Thoracic aorta (tissue), 2 donors: ENCODE results near the gene PLCL2. TPM values are rescaled to one million over a fixed set of nuclear protein-coding genes. Genes with fewer than 3 reads are reported as not detected.
"Not testable (repeated sequence)": the region's sequence is repeated elsewhere in the genome, so short reads cannot be mapped to it uniquely, and the experiment has no call there.

Experiments used
- ATAC-seq: fragments of 150-250 bp; one replicate; pipeline ENCODE4 v1.8.0; 2017; ENCODE audit warnings: low read depth; ENCODE audit not compliant: insufficient number of reproducible peaks, low FRiP score
- DNase-seq: peaks from one replicate; pipeline ENCODE4 v3.0.0-alpha.2; 2020; ENCODE audit warnings: low spot score
- H3K27ac ChIP-seq, 2 donors: fragments of 200-600 bp; sonication (generic); 1 replicate in 1 of 2; 2 replicates in 1 of 2; pipeline ENCODE4 v1.5.1; 2016; ENCODE audit warnings: mild to moderate bottlenecking in 2 of 2, moderate library complexity in 2 of 2
- H3K27me3 ChIP-seq: fragments of 200-600 bp; sonication (generic); replicated peaks from 2 replicates; pipeline ENCODE4 v1.6.0; 2016; ENCODE audit warnings: mild to moderate bottlenecking; ENCODE audit not compliant: insufficient read depth
- H3K36me3 ChIP-seq: fragments of 200-600 bp; sonication (generic); one replicate; pipeline ENCODE4 v1.5.1; 2016
- H3K4me1 ChIP-seq, 2 donors: fragments of 200-600 bp; sonication (generic); 1 replicate in 1 of 2; 2 replicates in 1 of 2; pipeline versions ENCODE4 v1.5.1 to v1.6.0; 2016; ENCODE audit warnings: low read depth in 2 of 2, mild to moderate bottlenecking in 1 of 2; ENCODE audit not compliant: control insufficient read depth in 1 of 2
- H3K4me3 ChIP-seq: fragments of 200-600 bp; sonication (generic); 2 replicates; pipeline ENCODE4 v1.5.1; 2016; ENCODE audit warnings: mild to moderate bottlenecking
- H3K9me3 ChIP-seq: fragments of 200-600 bp; sonication (generic); 2 replicates; pipeline ENCODE4 v1.5.1; 2016
- total RNA-seq, 2 donors: library from RNA; depleted of rRNA; stranded (reverse); fragments of >200 nt; gene quantifications; one replicate each; pipeline versions ENCODE4 v1.1.0 to v1.2.3, GENCODE V29; 2016
- TF ChIP-seq, protein P1 (sequence below): fragments of 200-600 bp; sonication (generic); IDR thresholded peaks from one replicate; pipeline ENCODE4 v1.5.1; 2019; ENCODE audit warnings: antibody characterized with exemption

PLCL2 gene
- total RNA-seq, 2 donors from 2014 or later: 6.9 to 17.1 TPM

DNA sequence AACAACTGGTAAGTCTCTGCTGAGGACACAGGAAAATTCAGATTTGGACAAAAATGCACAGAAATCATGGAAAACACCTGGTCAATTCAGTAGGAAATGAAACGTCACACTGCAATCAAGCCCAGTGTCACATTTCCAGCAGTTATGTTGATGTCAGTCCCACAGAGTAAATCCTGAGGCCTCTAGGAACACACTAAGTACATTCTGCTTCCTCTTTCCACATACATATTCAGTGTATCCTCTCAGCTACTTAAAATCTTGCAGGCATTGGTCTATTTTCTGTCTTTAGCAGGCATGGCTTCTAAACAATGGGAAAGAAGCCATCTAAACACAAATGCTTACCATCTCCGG lies 207.8 kb downstream of the PLCL2 start:
- no peak for DNase-seq
- no peak overlapping the region for H3K27ac ChIP-seq
- no peaks in the 10 kb centered on the region for H3K36me3 ChIP-seq
- no peak for ATAC-seq
- TF ChIP-seq, protein P1, sequence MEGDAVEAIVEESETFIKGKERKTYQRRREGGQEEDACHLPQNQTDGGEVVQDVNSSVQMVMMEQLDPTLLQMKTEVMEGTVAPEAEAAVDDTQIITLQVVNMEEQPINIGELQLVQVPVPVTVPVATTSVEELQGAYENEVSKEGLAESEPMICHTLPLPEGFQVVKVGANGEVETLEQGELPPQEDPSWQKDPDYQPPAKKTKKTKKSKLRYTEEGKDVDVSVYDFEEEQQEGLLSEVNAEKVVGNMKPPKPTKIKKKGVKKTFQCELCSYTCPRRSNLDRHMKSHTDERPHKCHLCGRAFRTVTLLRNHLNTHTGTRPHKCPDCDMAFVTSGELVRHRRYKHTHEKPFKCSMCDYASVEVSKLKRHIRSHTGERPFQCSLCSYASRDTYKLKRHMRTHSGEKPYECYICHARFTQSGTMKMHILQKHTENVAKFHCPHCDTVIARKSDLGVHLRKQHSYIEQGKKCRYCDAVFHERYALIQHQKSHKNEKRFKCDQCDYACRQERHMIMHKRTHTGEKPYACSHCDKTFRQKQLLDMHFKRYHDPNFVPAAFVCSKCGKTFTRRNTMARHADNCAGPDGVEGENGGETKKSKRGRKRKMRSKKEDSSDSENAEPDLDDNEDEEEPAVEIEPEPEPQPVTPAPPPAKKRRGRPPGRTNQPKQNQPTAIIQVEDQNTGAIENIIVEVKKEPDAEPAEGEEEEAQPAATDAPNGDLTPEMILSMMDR: no peak
- no peak overlapping the region for H3K4me3 ChIP-seq
- H3K9me3 ChIP-seq: no peaks in the 10 kb centered on the region
- H3K4me1 ChIP-seq: peaks cover 28 to 35% of the 10 kb centered on the region in 2 donors
- H3K27me3 ChIP-seq: no peaks in the 10 kb centered on the region

DNA sequence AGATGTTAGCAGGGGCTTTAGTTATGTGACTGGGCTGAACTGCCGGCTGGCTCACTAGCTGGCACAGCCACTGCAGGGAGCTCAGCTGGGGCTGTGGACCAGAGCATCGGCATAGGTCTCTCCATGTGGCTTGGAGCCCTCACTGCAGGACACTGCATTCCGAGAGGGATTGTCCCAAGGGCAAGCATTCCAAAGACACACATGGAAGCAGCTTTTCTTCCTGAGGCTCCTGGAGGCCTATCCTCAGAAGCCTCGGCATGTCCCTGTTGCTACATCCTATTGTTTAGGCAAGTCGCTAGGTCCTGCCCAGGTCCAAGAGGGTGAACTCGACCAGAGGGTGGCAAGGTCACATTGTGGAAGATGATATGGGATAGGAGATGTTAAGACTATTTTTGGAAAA lies 209.8 kb downstream of the PLCL2 start:
- H3K4me3 ChIP-seq: no peak overlapping the region
- H3K27me3 ChIP-seq: no peaks in the 10 kb centered on the region
- TF ChIP-seq, protein P1: no peak
- H3K9me3 ChIP-seq: no peaks in the 10 kb centered on the region
- DNase-seq (no peak), ATAC-seq (no peak)
- H3K27ac ChIP-seq: no peak overlapping the region
- no peaks in the 10 kb centered on the region for H3K36me3 ChIP-seq
- H3K4me1 ChIP-seq: peaks cover 11 to 18% of the 10 kb centered on the region in 2 donors

DNA sequence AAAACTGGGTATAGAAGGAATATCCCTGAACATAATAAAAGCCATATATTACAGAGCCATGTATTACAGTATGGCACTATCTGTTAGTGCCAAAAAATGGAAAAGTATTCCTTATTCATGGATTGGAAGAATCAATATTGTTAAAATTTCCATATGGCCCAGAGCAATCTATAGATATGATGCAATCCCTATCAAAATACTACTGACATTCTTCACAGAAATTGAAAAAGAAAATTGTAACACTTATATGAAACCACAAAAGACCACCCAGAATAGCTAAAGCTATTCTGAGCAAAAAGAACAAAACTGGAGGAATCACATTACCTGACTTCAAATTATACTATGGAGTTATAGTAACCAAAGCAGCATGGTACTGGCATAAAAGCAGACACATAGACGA lies 218.8 kb downstream of the PLCL2 start:
- no peaks in the 10 kb centered on the region for H3K4me1 ChIP-seq
- ATAC-seq (no peak), DNase-seq (no peak)
- H3K27ac ChIP-seq: no peak overlapping the region
- no peaks in the 10 kb centered on the region for H3K36me3 ChIP-seq
- H3K9me3 ChIP-seq: no peaks in the 10 kb centered on the region
- H3K27me3 ChIP-seq: no peaks in the 10 kb centered on the region
- H3K4me3 ChIP-seq: no peak overlapping the region
- TF ChIP-seq, protein P1: no peak

DNA sequence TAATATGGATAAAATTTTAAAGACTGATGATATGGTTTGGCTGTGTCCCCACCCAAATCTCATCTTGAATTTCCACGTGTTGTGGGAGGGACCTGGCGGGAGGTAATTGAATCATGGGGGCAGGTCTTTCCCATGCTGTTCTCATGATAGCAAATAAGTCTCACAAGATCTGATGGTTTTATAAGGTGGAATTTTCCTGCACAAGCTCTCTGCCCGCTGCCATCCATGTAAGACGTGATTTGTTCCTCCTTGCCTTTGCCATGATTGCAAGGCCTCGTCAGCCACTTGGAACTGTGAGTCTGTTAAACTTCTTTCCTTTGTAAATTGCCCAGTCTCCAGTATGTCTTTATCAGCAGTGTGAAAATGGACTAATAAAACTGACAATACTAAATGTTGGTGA lies 222.0 kb downstream of the PLCL2 start:
- not testable (repeated sequence) for H3K27ac ChIP-seq, H3K27me3 ChIP-seq, ATAC-seq, H3K36me3 ChIP-seq, DNase-seq, H3K9me3 ChIP-seq, H3K4me1 ChIP-seq, H3K4me3 ChIP-seq

DNA sequence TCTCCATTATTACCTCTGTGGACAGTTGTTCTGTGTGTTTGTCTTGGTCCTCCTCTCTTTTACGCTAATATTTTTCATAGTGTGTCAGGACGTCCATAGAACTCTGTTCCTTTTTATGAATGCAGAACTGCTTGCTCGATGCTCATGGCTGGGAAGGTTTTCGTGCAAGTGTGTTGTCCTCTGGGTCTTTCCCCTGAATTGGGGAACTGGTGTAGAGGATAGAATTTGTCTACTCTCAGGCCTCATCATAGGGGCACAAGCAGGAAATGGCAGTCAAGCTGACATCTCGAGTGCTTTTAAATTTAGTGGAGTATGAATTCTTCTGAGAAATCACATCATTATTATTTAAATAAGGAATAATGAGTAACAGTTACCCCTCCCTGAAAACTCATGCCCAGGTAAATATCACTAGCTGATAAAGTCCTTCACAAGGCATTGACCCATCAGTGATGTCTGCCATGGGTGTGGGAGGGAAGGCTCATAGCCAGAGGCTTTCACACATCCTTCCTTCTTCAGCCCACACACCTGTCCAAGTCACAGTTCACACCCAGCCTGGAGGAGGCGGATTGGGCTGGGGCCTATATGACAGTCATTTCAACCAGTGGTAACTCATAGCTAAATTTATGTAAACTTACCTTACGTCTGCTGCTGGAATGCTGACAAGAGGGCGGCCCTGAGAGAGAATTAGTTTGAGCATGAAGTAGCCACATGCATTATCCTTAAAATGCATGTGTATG lies 226.1 kb downstream of the PLCL2 start:
- Histone ChIP-seq H3K27ac (no peak overlapping the region), H3K4me3 (no peak overlapping the region), H3K36me3 (no peaks in the 10 kb centered on the region), H3K9me3 (no peaks in the 10 kb centered on the region), H3K27me3 (no peaks in the 10 kb centered on the region), H3K4me1 (no peaks in the 10 kb centered on the region)
- ATAC-seq: no peak
- TF ChIP-seq, protein P1: no peak
- DNase-seq: no peak

DNA sequence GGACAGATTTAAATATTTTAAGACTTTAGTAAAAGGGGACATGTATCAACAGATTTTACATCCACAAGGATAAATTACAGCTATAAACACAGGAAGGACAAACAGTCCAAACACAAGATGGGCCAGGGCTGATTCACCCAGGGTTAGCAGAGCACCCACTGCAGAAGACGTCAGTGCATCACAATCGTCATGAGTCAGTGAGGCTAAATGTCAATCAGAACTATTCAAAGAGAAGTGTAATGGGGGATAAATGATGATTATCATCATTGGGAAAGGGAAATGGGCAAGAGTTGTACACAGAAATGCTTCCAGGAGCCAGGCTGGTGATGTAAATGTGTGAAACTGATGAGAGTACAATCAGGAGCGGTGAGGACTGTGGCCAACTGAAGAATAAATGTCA lies 226.8 kb downstream of the PLCL2 start:
- ATAC-seq (no peak), DNase-seq (no peak)
- Histone ChIP-seq H3K9me3 (no peaks in the 10 kb centered on the region), H3K27me3 (no peaks in the 10 kb centered on the region), H3K27ac (no peak overlapping the region), H3K36me3 (no peaks in the 10 kb centered on the region), H3K4me1 (no peaks in the 10 kb centered on the region), H3K4me3 (no peak overlapping the region)
- TF ChIP-seq, protein P1: no peak
